Right kidney (tissue), 1 donor: ENCODE data around the gene B4GALNT4.
"Not testable (repeated sequence)": the region's sequence is repeated elsewhere in the genome, so short reads cannot be mapped to it uniquely, and the experiment has no call there.

ENCODE experiments used
- DNase-seq: peaks from one replicate; pipeline ENCODE4 v3.0.0-alpha.2; 2016

Gene B4GALNT4

DNA sequence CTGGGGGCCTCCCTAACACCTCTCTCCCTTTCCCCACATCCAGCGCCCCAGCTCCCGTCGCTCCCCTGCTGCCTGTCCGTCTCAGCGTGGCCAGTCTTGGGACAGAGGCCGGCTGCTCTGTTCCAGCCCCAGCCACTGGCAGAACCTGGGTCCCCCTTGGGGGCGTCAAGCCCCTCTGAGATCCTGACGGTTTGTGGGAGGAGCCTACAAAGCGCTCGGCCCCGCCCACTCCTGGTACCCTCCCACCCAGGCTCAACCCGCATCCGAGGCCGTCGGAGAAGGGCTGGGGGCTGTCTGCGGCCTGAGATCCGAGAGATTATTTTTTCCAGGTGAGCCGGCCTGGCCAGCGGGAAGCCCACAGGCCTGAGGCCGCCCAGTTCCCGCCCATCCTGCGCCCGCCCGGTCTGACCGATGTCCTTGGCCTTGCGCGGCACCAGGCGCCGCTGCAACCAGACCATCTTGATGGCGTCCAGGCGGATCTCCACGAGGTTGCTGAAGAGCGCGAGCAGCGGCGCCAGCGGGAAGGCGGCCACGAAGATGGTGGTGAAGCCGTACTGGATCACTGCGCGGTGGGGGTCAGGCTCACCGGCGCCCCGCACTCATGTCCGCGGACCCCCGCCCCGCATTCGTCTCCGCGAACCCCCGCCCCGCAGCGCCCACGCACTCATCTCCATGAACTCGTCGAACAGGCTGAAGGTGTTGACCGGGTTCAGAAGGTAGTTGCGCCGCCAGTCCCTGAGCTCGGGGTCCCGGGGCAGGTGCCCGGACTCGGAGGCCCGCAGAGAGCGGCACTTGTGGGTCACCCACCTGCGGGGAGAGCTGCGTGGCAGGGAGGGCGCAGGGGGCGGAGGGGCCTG is 51.0 kb downstream of the B4GALNT4 start:
- no peak for DNase-seq

DNA sequence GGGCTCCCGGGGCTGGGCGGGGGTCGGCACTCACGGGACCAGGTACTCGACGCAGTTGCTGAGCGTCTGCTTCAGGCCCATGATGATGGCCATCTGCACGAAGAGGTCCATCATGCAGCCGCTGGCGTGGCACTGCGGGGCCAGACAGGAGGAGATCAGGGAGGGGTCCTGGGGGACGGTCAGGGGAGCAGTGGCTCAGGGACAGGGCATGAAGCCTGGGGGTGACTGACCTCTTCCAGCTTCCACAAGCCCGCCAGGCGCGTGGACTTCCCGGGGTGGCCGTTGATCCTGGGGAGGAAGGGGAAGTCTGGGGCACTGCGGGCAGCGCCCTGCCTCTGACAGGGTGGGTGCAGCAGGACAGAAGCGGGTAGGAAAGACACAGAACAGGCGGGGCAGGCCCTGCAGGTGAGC is 51.6 kb downstream of the B4GALNT4 start:
- no peak for DNase-seq

DNA sequence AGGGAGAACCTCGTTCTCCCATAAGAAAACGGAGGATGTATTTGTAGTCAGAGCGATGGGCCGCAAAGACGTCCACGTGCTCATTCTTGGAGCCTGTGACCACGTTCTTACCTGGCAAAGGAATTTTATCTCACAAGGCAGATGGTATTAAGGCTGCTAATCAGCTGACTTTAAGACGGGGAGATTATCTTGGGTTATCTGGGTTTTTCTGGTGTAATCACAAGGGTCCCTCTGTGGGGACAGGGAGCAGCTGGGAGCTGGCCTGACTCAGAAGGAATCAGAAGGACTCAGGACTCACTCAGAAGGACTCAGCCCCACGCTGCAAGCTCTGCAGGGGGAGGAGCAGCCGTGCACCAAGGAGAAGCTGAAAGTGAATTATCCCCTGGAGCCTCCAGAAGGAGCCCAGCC is 53.0 kb downstream of the B4GALNT4 start:
- no peak for DNase-seq

DNA sequence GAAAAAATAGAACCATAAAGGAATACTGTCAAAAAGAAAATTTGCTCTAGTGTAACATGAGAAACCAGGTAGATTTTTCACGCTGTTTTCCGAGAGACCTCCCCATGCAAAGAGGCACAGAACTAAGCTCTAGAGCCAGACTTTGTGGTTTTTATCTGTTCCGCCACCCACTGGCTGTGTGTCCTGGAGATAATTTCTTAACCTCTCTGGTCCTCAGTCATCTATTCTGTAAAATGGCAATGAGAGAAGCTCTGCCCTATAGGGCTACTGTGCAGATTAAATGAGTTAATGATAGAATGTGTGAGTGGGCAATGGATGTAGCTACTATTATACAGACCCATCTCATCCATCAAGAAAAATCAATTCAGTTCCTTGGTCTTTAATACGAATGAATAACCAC is 54.9 kb downstream of the B4GALNT4 start:
- DNase-seq: no peak

DNA sequence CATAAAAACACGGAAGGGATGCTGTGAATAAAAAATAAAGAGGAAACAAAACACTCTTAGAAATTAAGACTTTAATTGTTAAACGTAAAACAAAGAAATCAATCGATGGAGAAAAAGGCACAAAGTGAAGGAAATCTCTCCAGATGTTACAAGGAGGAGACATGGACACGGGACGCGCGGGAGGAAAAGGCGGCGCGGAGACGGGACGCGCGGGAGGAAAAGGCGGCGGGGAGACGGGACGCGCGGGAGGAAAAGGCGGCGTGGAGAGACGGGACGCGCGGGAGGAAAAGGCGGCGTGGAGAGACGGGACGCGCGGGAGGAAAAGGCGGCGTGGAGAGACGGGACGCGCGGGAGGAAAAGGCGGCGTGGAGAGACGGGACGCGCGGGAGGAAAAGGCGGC is 55.5 kb downstream of the B4GALNT4 start:
- not testable (repeated sequence) for DNase-seq

DNA sequence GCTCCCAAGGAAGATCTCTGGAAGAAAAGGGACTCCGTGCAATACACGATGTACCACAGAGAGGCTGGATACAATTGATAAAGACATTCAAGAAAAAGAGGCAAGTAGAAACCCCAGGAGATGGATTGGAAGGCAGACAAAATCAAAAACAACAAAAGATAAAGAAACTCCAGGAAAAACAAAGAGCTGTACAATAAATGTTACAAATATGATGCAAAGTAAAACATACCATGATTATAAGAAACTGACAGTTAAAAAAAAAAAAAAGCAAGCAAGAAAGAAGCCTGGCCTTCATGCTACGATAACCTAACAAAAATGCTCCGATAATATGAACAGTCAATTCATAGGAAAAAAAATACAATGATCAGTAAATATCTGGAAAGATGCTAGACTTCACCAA is 56.0 kb downstream of the B4GALNT4 start:
- no peak for DNase-seq

DNA sequence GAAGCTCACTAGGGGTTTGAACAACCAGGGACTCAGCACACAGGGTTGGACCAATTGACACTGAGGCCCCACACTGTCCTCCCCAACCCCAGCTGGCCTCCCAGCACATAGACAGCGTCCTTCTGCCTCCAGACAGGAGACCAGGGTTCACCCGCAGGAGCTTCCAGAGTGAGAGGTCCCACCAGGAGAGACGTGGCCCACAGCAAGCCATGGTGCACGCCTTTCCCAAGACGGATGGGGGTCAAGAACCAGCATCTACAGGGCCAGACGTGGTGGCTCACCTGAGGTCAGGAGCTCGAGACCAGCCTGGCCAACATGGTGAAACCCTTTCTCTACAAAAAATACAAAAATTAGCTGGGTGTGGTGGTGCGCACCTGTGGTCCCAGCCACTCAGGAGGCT is 57.6 kb downstream of the B4GALNT4 start:
- no peak for DNase-seq

DNA sequence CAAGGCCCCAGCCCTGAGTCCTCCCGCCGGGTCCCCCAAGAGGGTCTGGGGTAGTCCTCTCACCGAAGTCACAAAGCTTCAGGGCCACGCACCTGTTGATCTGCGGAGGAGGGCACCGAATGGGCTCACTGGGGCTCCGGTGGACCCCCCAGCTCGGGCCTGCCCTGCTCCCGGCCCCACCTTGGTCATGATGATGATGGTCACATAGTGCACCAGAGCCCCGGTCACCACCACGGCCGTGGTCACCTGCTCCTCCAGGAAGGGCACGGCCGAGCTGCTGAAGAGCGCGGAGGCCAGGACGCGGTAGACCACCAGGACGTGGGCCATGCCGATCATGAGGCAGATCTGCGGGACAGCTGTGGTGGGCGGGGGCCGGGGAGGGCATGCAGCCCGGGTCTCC is 59.0 kb downstream of the B4GALNT4 start:
- DNase-seq: no peak

DNA sequence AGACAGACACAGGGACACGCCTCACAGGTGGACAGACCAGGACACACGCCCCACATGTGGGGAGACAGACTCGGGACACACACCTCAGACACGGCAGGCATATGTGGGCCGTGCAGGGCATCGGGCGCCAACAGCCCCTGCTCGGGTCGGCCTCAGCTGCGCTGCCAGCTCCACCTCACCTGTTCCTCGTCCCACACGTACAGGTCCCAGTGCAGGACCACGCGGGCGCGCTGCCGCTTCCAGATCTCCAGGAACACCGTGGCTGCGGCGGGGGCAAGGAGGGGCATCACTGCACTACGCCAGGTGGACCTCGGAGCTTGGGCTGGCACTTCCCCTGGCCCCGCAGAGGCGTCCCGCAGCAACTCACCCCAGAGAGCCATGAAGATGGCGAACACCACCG is 60.1 kb downstream of the B4GALNT4 start:
- no peak for DNase-seq

DNA sequence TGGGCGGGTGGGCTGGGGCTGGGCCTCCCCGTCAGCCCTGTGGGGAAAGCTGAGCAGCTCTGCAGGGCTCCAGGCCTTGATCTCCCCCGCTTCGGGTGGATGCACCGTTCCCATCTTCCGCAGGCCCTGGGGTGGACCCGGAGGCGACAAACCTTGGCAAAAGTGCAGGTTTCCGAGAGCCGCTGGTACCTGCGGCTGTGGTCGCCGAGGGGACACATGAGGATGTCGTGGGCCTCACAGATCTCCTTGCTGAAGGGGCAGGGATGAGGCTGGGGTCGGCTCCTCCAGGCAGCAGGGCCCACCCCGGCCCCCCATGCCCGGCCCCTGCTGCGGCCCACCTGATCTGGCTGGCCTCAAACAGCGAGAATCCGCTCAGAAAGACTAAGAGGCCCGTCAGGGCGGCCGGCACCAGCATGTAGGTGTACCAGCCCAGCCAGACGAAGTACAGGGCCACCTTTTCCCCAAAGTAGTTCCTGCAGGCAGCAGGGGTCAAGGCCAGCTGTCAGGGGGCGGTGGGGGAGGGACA is 60.7 kb downstream of the B4GALNT4 start:
- no peak for DNase-seq
